ENCODE results near the gene KAT2A.
A peak's percentile ranks its signal among the peaks of the same experiment; 100 is the strongest.

KAT2A gene

DNA sequence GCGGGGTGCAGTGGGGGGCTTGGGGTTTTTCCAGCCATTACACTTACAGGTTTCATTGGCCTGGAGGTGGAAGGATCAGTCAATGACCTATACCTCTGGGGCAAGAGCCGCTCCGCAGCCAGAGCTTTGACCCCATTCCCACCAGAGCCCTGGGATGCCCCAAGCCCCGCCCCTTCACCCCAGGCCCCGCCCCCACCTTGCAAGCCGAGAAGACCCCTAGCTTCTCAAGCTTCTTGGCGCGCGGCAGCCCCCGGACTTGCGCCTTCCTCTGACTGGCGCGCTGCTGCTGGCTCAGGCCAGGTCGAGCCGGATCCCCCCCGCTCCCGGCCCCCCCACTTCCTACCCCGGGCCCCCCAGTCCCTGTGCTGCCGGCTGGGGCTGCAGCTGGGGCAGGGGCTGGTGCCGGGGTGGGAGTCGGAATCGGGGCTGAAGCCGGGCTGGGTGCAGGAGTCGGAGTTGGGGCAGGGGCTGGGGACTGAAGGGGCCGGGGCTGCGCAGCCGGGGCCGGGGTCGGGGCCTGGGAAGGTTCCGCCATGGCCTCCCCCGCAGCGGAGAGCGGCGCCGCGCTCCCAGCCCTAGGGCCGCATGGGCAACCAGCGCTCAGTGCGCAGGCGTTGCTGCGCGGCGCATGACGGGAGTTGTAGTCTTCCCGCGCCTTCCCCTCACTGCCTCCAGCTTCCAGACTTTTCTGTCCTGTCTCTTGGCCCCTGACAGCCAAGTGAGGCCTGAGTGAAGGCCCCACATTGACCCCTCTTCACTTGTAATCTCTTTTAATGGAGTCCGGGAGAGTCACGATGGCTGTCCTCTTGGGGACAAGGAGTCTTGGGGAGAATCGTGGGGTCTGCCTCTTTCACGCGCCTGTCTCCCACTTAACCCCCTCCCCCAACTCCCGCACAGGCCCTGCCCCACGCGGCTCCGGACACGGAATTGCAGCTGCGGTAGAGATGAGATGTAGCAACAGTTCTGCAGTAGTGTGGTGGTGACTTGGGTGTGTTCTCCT, at the start of gene KAT2A:
KAT2A (minus strand) TSS at position 598 of the 1,000 bp plus-strand sequence; CDS start at position 535, 63 bp downstream.
- no peak for TF ChIP-seq CTCF (conservative IDR thresholded peaks at IDR 0.05; ENCODE audit: low read depth)
- ChIA-PET POLR2A (ENCODE audit: low non-redundant PET) (interaction anchor here (0.5 to 1.2 kb wide), 4 partner anchors 9 to 286 kb away, joined by 3 to 9 read pairs (median 6); no protein-coding TSS in a partner anchor), CTCF (interaction anchor here (0.6 to 1.3 kb wide), 3 partner anchors 19 to 963 kb away, joined by 3 read pairs; no protein-coding TSS in a partner anchor)
- peak within 1 kb of the TSS; percentile 71 for H3K27ac ChIP-seq
- DNase-seq (ENCODE audit: low spot score): peak; percentile 91

- CTCF ChIA-PET: no interaction called here
- TF ChIP-seq CTCF (conservative IDR thresholded peaks at IDR 0.05; ENCODE audit: low read depth): no peak
- no peak overlapping the region for H3K27ac ChIP-seq
- DNase-seq (ENCODE audit: low spot score): no peak
- POLR2A ChIA-PET (ENCODE audit: low non-redundant PET): no interaction called here
These were observed 48.2 kb upstream of the KAT2A start for GRCh38 chr17:42169351-42169750.

GRCh38 chr17:42167807-42168206, 46.6 kb upstream of the KAT2A start:
- POLR2A ChIA-PET (ENCODE audit: low non-redundant PET): no interaction called here
- no peak for DNase-seq (ENCODE audit: low spot score)
- no peak for TF ChIP-seq CTCF (conservative IDR thresholded peaks at IDR 0.05; ENCODE audit: low read depth)
- H3K27ac ChIP-seq: no peak overlapping the region
- CTCF ChIA-PET: interaction anchor here (0.7 kb wide), 2 partner anchors 14 to 206 kb away, joined by 3 to 4 read pairs; no protein-coding TSS in a partner anchor

DNA sequence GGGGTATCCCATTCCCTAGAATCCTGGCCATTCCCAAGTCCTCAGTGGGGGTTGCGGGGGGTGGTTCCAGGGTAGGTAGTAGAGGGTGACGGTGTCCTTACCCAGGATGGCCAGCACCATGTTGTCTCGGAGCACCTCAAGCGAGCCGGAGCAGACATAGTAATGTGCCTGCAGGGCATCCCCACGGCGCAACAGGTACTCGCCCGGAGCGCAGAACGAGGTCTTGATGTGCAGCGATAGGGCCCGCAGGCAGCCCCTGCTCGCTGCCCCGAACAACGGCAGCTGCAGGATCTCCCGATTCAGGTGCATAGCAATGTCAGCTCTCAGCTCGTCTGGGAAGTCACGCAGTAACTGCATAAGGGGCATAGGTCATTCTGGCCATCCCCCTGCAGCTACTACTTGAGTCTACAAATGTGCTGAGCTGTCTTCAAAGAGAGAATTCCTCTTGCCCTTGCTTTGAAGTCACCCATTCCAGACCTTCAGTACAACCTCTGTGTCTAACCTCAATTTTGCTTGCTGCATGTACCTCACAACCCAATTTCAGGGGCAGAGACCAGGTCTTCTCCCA, 45.1 kb upstream of the KAT2A start:
- TF ChIP-seq CTCF (conservative IDR thresholded peaks at IDR 0.05; ENCODE audit: low read depth): no peak
- POLR2A ChIA-PET (ENCODE audit: low non-redundant PET): no interaction called here
- CTCF ChIA-PET: interaction anchor here (0.6 kb wide), 1 partner anchor 20 kb away, joined by 3 read pairs; no protein-coding TSS in a partner anchor
- H3K27ac ChIP-seq: no peak overlapping the region
- DNase-seq (ENCODE audit: low spot score): no peak

DNA sequence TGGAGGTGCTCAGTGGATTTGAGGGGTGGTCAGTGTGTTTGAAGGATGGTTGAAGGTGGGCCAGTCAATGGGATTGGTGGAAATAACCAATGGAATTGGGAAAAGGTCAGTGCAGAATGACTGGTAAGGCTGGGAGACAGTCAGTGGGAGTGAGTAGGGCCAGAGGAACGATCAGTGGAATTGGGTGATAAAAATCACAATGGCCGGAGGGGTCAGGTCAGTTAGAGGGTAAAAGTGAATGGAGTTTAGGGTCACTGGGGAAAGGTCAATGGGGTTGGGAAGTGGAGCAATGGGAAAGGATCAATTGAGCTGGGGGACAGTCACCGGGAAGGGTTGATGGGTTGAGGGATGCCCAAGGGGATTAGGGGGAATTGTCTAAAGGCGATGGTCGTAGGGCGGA, 44.6 kb upstream of the KAT2A start:
- ChIA-PET CTCF (interaction anchor here (0.6 kb wide), 1 partner anchor 19 kb away, joined by 3 read pairs; no protein-coding TSS in a partner anchor), POLR2A (ENCODE audit: low non-redundant PET) (no interaction called here)
- DNase-seq (ENCODE audit: low spot score): no peak
- no peak for TF ChIP-seq CTCF (conservative IDR thresholded peaks at IDR 0.05; ENCODE audit: low read depth)
- H3K27ac ChIP-seq: no peak overlapping the region

DNA sequence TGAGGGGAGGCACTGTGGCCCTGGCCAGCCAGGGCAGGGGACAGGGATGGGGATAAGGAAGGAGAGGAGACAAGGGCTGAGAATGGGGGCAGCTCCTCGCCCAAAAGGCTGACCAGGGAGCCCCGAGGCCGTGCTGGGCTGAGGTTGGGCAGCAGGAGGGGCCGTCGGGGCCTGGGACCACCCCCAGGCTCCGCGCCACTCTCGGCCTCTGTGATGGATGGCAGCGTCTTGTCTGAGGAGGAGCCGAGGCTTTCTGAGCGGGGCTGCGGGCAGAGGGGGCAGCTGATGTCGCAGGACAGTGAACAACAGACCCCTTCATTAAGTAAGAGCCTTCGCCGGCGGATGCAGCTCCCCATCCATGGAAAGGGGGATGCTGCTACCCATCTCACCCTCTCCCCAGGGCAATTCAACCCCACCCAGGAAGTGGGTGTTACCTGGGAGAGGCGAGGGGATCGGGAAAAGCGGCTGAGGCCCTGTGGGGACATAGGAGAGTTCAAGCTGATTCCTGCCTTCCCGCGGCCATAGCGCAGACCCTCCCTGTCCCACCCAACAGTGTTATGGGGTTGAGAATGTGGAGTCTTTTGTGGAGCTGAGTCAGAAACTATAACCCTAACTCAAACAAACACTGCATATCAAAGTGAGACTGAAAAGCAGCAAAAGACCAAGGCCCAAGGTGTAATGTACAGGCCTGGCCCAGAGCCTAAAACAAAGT, 42.7 kb upstream of the KAT2A start:
- no peak overlapping the region for H3K27ac ChIP-seq
- no peak for TF ChIP-seq CTCF (conservative IDR thresholded peaks at IDR 0.05; ENCODE audit: low read depth)
- ChIA-PET CTCF (interaction anchor here (1.0 kb wide), 1 partner anchor 85 kb away, joined by 5 read pairs; no protein-coding TSS in a partner anchor), POLR2A (ENCODE audit: low non-redundant PET) (no interaction called here)
- no peak for DNase-seq (ENCODE audit: low spot score)

Measured in RWPE1 (cell line).